Fibroblast of villous mesenchyme (primary cell): ENCODE results near the gene RGS7. TPM values are rescaled to one million over a fixed set of nuclear protein-coding genes. Genes with fewer than 3 reads are reported as not detected.
"Not testable (repeated sequence)": the region's sequence is repeated elsewhere in the genome, so short reads cannot be mapped to it uniquely, and the experiment has no call there.

Source experiments
- DNase-seq: peaks from one replicate; pipeline ENCODE4 v3.0.0-alpha.2; 2010; ENCODE audit warnings: low read depth
- H3K4me3 ChIP-seq: 2 replicates; pipeline ENCODE4 v1.5.1; 2011; ENCODE audit warnings: low read depth, mild to moderate bottlenecking, low read length
- CTCF ChIP-seq: IDR thresholded peaks from 2 replicates; pipeline ENCODE4 v1.5.1; 2012; ENCODE audit warnings: low read depth, mild to moderate bottlenecking, low read length; ENCODE audit not compliant: insufficient read depth
- total RNA-seq: library from RNA; depleted of rRNA; stranded (reverse); fragments of >200 nt; gene quantifications from 2 replicates; pipeline ENCODE4 v1.2.3, GENCODE V29; 2012

Gene RGS7
- total RNA-seq, 1 donor, result 0.43 TPM

- H3K4me3 ChIP-seq, result no peak overlapping the region
- no peak for DNase-seq
- no peak for TF ChIP-seq CTCF
Observed at GRCh38 chr1:241157435-241157834, 199.6 kb downstream of the RGS7 start.

GRCh38 chr1:241156231-241156965 lies 200.6 kb downstream of the RGS7 start:
- peak; percentile 25 for DNase-seq
- no peak overlapping the region for H3K4me3 ChIP-seq
- no peak for TF ChIP-seq CTCF

- TF ChIP-seq CTCF, result no peak
- no peak overlapping the region for H3K4me3 ChIP-seq
- DNase-seq, result no peak
Observed at GRCh38 chr1:241145881-241146280, 211.1 kb downstream of the RGS7 start.

- TF ChIP-seq CTCF, result no peak
- H3K4me3 ChIP-seq, result no peak overlapping the region
- no peak for DNase-seq
Observed at GRCh38 chr1:241143765-241144442, 213.1 kb downstream of the RGS7 start.

GRCh38 chr1:241142493-241142892 lies 214.5 kb downstream of the RGS7 start:
- TF ChIP-seq CTCF, result no peak
- H3K4me3 ChIP-seq, result no peak overlapping the region
- no peak for DNase-seq

- H3K4me3 ChIP-seq, DNase-seq: not testable (repeated sequence)
Observed at GRCh38 chr1:241141646-241142045, 215.4 kb downstream of the RGS7 start.

- no peak for DNase-seq
- no peak for TF ChIP-seq CTCF
- no peak overlapping the region for H3K4me3 ChIP-seq
Observed at GRCh38 chr1:241140670-241141069, 216.3 kb downstream of the RGS7 start.
